ENCODE measurements around the gene SLC7A5. TPM values are rescaled to one million over a fixed set of nuclear protein-coding genes. Genes with fewer than 3 reads are reported as not detected.
"Not testable (repeated sequence)": the region's sequence is repeated elsewhere in the genome, so short reads cannot be mapped to it uniquely, and the experiment has no call there.

Gene SLC7A5
- total and polyA plus RNA-seq, 2 of the 13 experiments (the other 11 are each of a cell fraction or from before 2014, with no cell fraction given) = 79.6 to 155 TPM

- TF ChIP-seq ZNF644 (CRISPR knock-in tag; IDR thresholded peaks at IDR 0.05; ENCODE audit: low read depth) = no peak
Measured at GRCh38 chr16:87812200-87812656, 57.1 kb downstream of the SLC7A5 start (continued).

GRCh38 chr16:87811454-87811853, 57.9 kb downstream of the SLC7A5 start:
- H3K9ac ChIP-seq (ENCODE audit: insufficient read depth, low read depth, low read length); H3K4me3 ChIP-seq (replicated peaks in 1 of 3; ENCODE audit: insufficient read depth in 1 of 3, low read depth in 2 of 3, low read length in 3 of 3); H3K4me2 ChIP-seq (ENCODE audit: low read depth, low read length); DNase-seq (ENCODE audit: low spot score); H2AFZ ChIP-seq (ENCODE audit: low read length); FAIRE-seq; H3K36me3 ChIP-seq (replicated peaks in 1 of 2; ENCODE audit: control insufficient read depth in 1 of 2, insufficient read depth in 2 of 2, low read length in 2 of 2); H3K9me3 ChIP-seq (ENCODE audit: low read length); BruUV-seq (replicated peaks); CTCF ChIA-PET (ENCODE audit: low intra/inter-chr PET ratio, low total read pairs); H3K79me2 ChIP-seq (ENCODE audit: insufficient read depth, low read length); intact Hi-C loops (cut with micrococcal nuclease; ENCODE audit: unreplicated experiment); in situ Hi-C loops (cut with HindIII; ENCODE audit: extremely low pct_ligation_motif_present, low pct_unique_long_range_greater_than_20kb); ATAC-seq; H3K27me3 ChIP-seq (ENCODE audit: control insufficient read depth in 1 of 2, insufficient read depth in 2 of 2, low read length in 2 of 2); H4K20me1 ChIP-seq (ENCODE audit: insufficient read depth, low read length); H3K27ac ChIP-seq (ENCODE audit: extremely low read length, insufficient read depth, low read length): not testable (repeated sequence)
- POLR2A ChIA-PET = interaction anchor here (0.6 to 1.5 kb wide), 5 partner anchors 17 to 49 kb away, joined by 3 to 8 read pairs (median 4); no protein-coding TSS in a partner anchor
- 29% methylated on average over 1 of the region's 1 CpG for WGBS (ENCODE audit: low lambda C conversion rate)
- TF ChIP-seq SPEN (CRISPR knock-in tag; IDR thresholded peaks at IDR 0.05; ENCODE audit: low read depth) = 0 out of 2 replicates have a peak, but pooled peaks have one; percentile 2
- peaks cover 78% of the 10 kb centered on the region for H3K4me1 ChIP-seq (ENCODE audit: insufficient read depth, low read length)

- Histone ChIP-seq H2AFZ (ENCODE audit: low read length) (no peak overlapping the region), H3K79me2 (ENCODE audit: insufficient read depth, low read length) (no peaks in the 10 kb centered on the region), H3K27ac (ENCODE audit: extremely low read length, insufficient read depth, low read length) (no peak overlapping the region), H3K4me1 (ENCODE audit: insufficient read depth, low read length) (peaks cover 70% of the 10 kb centered on the region), H3K27me3 (ENCODE audit: control insufficient read depth in 1 of 2, insufficient read depth in 2 of 2, low read length in 2 of 2) (no peaks in the 10 kb centered on the region), H3K9ac (ENCODE audit: insufficient read depth, low read depth, low read length) (peak overlapping the region; percentile 27; the same call in 1 of the 2 replicates), H3K36me3 (replicated peaks in 1 of 2; ENCODE audit: control insufficient read depth in 1 of 2, insufficient read depth in 2 of 2, low read length in 2 of 2) (no peaks in the 10 kb centered on the region), H4K20me1 (ENCODE audit: insufficient read depth, low read length) (no peaks in the 10 kb centered on the region), H3K4me3 (replicated peaks in 1 of 3; ENCODE audit: insufficient read depth in 1 of 3, low read depth in 2 of 3, low read length in 3 of 3) (peak overlapping the region in 1 of 3 experiments; percentile 20; a peak in 1 of 6 replicates), H3K9me3 (ENCODE audit: low read length) (no peaks in the 10 kb centered on the region), H3K4me2 (ENCODE audit: low read depth, low read length) (peak overlapping the region; percentile 57)
- intact Hi-C loops (cut with micrococcal nuclease; ENCODE audit: unreplicated experiment) (no loop called here), in situ Hi-C loops (cut with HindIII; ENCODE audit: extremely low pct_ligation_motif_present, low pct_unique_long_range_greater_than_20kb) (no loop called here)
- ChIA-PET POLR2A (interaction anchor here (0.5 to 10.2 kb wide), 11 partner anchors 15 to 62 kb away, joined by 3 to 228 read pairs (median 3); partner anchors contain the start of gene SLC7A5), CTCF (ENCODE audit: low intra/inter-chr PET ratio, low total read pairs) (no interaction called here)
- DNase-seq (ENCODE audit: low spot score) = peak; percentile 82
- ATAC-seq = peak; percentile 45
- FAIRE-seq = peak; percentile 60
- TSS peak; percentile 91 for BruUV-seq (replicated peaks)
- WGBS (ENCODE audit: low lambda C conversion rate) = 29% methylated on average over 15 of the region's 15 CpGs
- TF ChIP-seq ZNF510 (CRISPR knock-in tag; IDR thresholded peaks at IDR 0.05; ENCODE audit: low read depth) (0 out of 2 replicates have a peak, but pooled peaks have one; percentile 49), MIER3 (CRISPR knock-in tag; IDR thresholded peaks at IDR 0.05; ENCODE audit: borderline replicate concordance) (no peak), HOMEZ (CRISPR knock-in tag; IDR thresholded peaks at IDR 0.05; ENCODE audit: low read depth) (no peak), MAZ (IDR thresholded peaks at IDR 0.05; ENCODE audit: borderline replicate concordance, low read depth, low read length) (no peak), MAZ (CRISPR knock-in tag; IDR thresholded peaks at IDR 0.05; ENCODE audit: low read depth) (0 out of 2 replicates have a peak, but pooled peaks have one; percentile 31), ZNF33A (CRISPR knock-in tag; IDR thresholded peaks at IDR 0.05; ENCODE audit: borderline replicate concordance) (no peak), GATAD1 (CRISPR knock-in tag; IDR thresholded peaks at IDR 0.05) (no peak), MXD3 (CRISPR knock-in tag; IDR thresholded peaks at IDR 0.05) (no peak), SOX13 (IDR thresholded peaks at IDR 0.05) (no peak), SOX13 (CRISPR knock-in tag; conservative IDR thresholded peaks at IDR 0.05 in 1 of 2, IDR thresholded peaks at IDR 0.05 in 1 of 2) (peak in 1 of 2 experiments; percentile 25; a peak in 1 of 4 replicates)
Measured at GRCh38 chr16:87809150-87809902, 60.0 kb downstream of the SLC7A5 start.
